K562 (cell line): Measurements from ENCODE around the gene RACK1. TPM values are rescaled to one million over a fixed set of nuclear protein-coding genes. Genes with fewer than 3 reads are reported as not detected.

ENCODE experiments used
- ARNT ChIP-seq, 2 experiments: fragments of 450-650 bp; IDR thresholded peaks; 2 replicates each; pipeline ENCODE4 v1.6.1; 2016; ENCODE audit warnings: mild to moderate bottlenecking in 1 of 2
- ATF1 ChIP-seq, 2 experiments: fragments of 450-650 bp in 1 of 2; IDR thresholded peaks; 2 replicates each; pipeline ENCODE4 v1.6.1; 2016; ENCODE audit warnings: missing compliant biosample characterization in 1 of 2, missing genetic modification characterization in 1 of 2
- CXXC5 ChIP-seq: fragments of 250-450 bp; sonication (Bioruptor Pico); IDR thresholded peaks from 2 replicates; pipeline ENCODE4 v1.8.0; 2022; ENCODE audit warnings: inconsistent platforms, mild to moderate bottlenecking, moderate library complexity
- EP300 ChIP-seq: IDR thresholded peaks from 2 replicates; pipeline ENCODE4 v1.6.1; 2012; ENCODE audit warnings: low read length, improper control_type of control experiment
- FOXA1 ChIP-seq: fragments of 450-650 bp; IDR thresholded peaks from 2 replicates; pipeline ENCODE4 v1.6.1; 2016; ENCODE audit warnings: mild to moderate bottlenecking, borderline replicate concordance
- FOXK1 ChIP-seq: sonication (generic); formaldehyde crosslinking; IDR thresholded peaks from 2 replicates; pipeline ENCODE4 v1.8.0; 2022; ENCODE audit warnings: missing genetic modification reagents, mild to moderate bottlenecking, borderline replicate concordance
- GATA2 ChIP-seq: sonication (generic); formaldehyde crosslinking; IDR thresholded peaks from 2 replicates; pipeline ENCODE4 v1.4.0; 2020; ENCODE audit warnings: mild to moderate bottlenecking, missing genetic modification reagents
- HEY1 ChIP-seq: fragments of 250-450 bp; sonication (Bioruptor Pico); IDR thresholded peaks from 2 replicates; pipeline ENCODE4 v1.5.0; 2020; ENCODE audit warnings: mild to moderate bottlenecking, moderate library complexity, borderline replicate concordance
- MAZ ChIP-seq, 2 experiments: fragments of 450-650 bp in 1 of 2; sonication (generic) in 1 of 2; formaldehyde crosslinking; IDR thresholded peaks in 1 of 2; conservative IDR thresholded peaks in 1 of 2; 2 replicates each; pipeline versions ENCODE4 v1.4.0 to v1.5.0; 2020; ENCODE audit warnings: mild to moderate bottlenecking in 1 of 2, missing genetic modification reagents in 1 of 2
- MYC ChIP-seq, 2 experiments: fragments of 250-450 bp in 1 of 2; sonication (Bioruptor Pico) in 1 of 2; IDR thresholded peaks; 2 replicates each; pipeline versions ENCODE4 v1.5.1 to v1.6.1; 2012 to 2021; ENCODE audit warnings: low read depth in 2 of 2, borderline replicate concordance in 1 of 2, improper control_type of control experiment in 1 of 2, low read length in 1 of 2, mild to moderate bottlenecking in 1 of 2, moderate library complexity in 1 of 2
- PHF20 ChIP-seq: fragments of 450-650 bp; IDR thresholded peaks from 2 replicates; pipeline ENCODE4 v1.6.1; 2018; ENCODE audit not compliant: partially characterized antibody
- RBM15 ChIP-seq: fragments of 200-400 bp; formaldehyde crosslinking; IDR thresholded peaks from 2 replicates; pipeline ENCODE4 v1.6.1; 2018; ENCODE audit warnings: mild to moderate bottlenecking, low read length, moderate library complexity; ENCODE audit not compliant: insufficient read depth
- SETDB1 ChIP-seq: IDR thresholded peaks from one replicate; pipeline ENCODE4 v1.6.1; 2012; ENCODE audit warnings: low read length, control low read depth, inconsistent platforms
- TAF1 ChIP-seq: IDR thresholded peaks from 2 replicates; pipeline ENCODE4 v1.6.1; 2011; ENCODE audit warnings: mild to moderate bottlenecking, low read length, moderate library complexity; ENCODE audit not compliant: insufficient read depth, control insufficient read depth, severe bottlenecking; ENCODE audit errors: extremely low read depth
- VEZF1 ChIP-seq: fragments of 200-800 bp; sonication (Bioruptor generic); IDR thresholded peaks from 2 replicates; pipeline ENCODE4 v1.6.1; 2017; ENCODE audit warnings: missing genetic modification characterization, missing compliant biosample characterization
- ZNF133 ChIP-seq: fragments of 250-450 bp; sonication (Bioruptor Pico); IDR thresholded peaks from 2 replicates; pipeline ENCODE4 v1.4.0; 2020; ENCODE audit warnings: mild to moderate bottlenecking
- ZNF431 ChIP-seq: sonication (generic); formaldehyde crosslinking; IDR thresholded peaks from 2 replicates; pipeline ENCODE4 v1.8.0; 2022; ENCODE audit warnings: mild to moderate bottlenecking, missing genetic modification reagents
- ZZZ3 ChIP-seq: fragments of 450-650 bp; IDR thresholded peaks from 2 replicates; pipeline ENCODE4 v1.6.1; 2016; ENCODE audit warnings: antibody characterized with exemption, mild to moderate bottlenecking, moderate library complexity
- polyA plus RNA-seq, 8 experiments: library from polyadenylated mRNA; depleted of rRNA in 4 of 8; stranded (reverse) in 5 of 8; unstranded in 3 of 8; fragments of >200 nt; fragmentation: Nextera tagmentation in 2 of 8; fragmentation: Illumina TruSeq in 1 of 8; extraction: Ambion mirVana in 2 of 8; extraction: Trizol in 1 of 8; gene quantifications; 2 replicates each; pipeline versions ENCODE4 v1.2.1 to v1.2.3, GENCODE V29; 2011 to 2014; ENCODE audit warnings: inconsistent platforms in 1 of 8, missing spikeins in 1 of 8
- total RNA-seq, 7 experiments: library from RNA; depleted of rRNA in 6 of 7; stranded (reverse); fragments of >200 nt in 6 of 7; fragmentation: Illumina TruSeq in 2 of 7; extraction: Trizol in 2 of 7; gene quantifications; 2 replicates each; pipeline versions ENCODE4 v1.2.1 to v1.2.3, GENCODE V29; 2011 to 2021; ENCODE audit warnings: low replicate concordance in 1 of 7
- TF ChIP-seq, protein P1 (sequence below): fragments of 250-450 bp; sonication (Bioruptor Pico); IDR thresholded peaks from 2 replicates; pipeline ENCODE4 v1.6.1; 2021; ENCODE audit warnings: mild to moderate bottlenecking
- TF ChIP-seq, protein P2 (sequence below): fragments of 250-450 bp; sonication (Bioruptor Pico); IDR thresholded peaks from 2 replicates; pipeline ENCODE4 v1.8.0; 2021; ENCODE audit warnings: borderline replicate concordance, mild to moderate bottlenecking, moderate library complexity; ENCODE audit not compliant: poor library complexity, severe bottlenecking
- TF ChIP-seq, protein P3 (sequence below): sonication (generic); formaldehyde crosslinking; IDR thresholded peaks from 2 replicates; pipeline ENCODE4 v1.9.0; 2022; ENCODE audit warnings: mild to moderate bottlenecking, missing genetic modification reagents
- TF ChIP-seq, protein P4 (sequence below), 2 experiments: IDR thresholded peaks; 2 replicates each; pipeline ENCODE4 v1.6.1; 2011; ENCODE audit warnings: borderline replicate concordance in 1 of 2, control low read depth in 1 of 2, low read depth in 1 of 2, low read length in 1 of 2, mild to moderate bottlenecking in 1 of 2, mixed read lengths in 1 of 2, moderate library complexity in 1 of 2; ENCODE audit not compliant: insufficient read depth in 1 of 2, insufficient read length in 1 of 2, poor library complexity in 1 of 2, severe bottlenecking in 1 of 2; ENCODE audit errors: extremely low read depth in 1 of 2

RACK1 gene
- total and polyA plus RNA-seq, 9 of the 15 experiments (the other 6 are each of a cell fraction or from before 2014, with no cell fraction given), result 2,303 to 5,311 (median 3,833) TPM

DNA sequence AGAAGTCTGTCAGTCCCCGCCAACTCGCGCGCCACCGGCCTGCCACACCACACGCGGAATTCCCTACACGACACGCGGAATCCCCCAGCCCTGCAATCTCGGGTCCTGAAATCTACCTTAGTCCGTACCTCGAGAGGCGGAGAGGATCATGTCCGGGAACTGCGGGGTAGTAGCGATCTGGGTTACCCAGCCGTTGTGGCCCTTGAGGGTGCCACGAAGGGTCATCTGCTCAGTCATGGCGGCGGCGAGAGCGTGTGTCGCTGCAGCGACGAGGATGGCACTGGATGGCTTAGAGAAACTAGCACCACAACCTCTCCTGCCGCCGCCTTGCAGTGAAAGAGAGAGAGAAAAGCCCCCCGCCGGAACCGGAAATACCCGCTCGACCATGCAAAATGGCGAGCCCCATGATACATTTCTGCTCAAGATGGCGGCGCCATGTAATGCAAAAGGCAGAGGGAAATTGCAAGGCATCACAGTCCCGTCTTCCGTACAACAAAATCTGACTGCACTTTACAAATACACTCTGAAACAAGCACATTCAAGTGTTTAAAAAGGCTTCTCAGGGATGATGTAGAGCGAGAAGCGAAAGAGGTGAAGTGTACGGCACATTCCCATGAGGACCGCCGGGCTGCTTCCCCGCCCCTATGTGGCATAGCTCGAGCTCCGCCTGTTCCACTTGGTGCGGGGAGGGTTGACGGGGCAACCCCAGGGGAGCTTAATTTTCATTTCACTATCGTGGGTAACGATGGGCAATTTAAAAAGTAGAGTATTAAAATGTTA, at the start of gene RACK1 (continued):
- TF ChIP-seq, protein P1, sequence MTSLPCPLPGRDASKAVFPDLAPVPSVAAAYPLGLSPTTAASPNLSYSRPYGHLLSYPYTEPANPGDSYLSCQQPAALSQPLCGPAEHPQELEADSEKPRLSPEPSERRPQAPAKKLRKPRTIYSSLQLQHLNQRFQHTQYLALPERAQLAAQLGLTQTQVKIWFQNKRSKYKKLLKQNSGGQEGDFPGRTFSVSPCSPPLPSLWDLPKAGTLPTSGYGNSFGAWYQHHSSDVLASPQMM (CRISPR knock-in tag), result no peak
- TF ChIP-seq, protein P2, sequence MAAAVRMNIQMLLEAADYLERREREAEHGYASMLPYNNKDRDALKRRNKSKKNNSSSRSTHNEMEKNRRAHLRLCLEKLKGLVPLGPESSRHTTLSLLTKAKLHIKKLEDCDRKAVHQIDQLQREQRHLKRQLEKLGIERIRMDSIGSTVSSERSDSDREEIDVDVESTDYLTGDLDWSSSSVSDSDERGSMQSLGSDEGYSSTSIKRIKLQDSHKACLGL (CRISPR knock-in tag), result peak; percentile 25
- TF ChIP-seq MAZ (CRISPR knock-in tag; conservative IDR thresholded peaks at IDR 0.05 in 1 of 2, IDR thresholded peaks at IDR 0.05 in 1 of 2) (peak; percentile 74 to 87), SETDB1 (no peak), RBM15 (no peak), ATF1 (CRISPR knock-in tag; IDR thresholded peaks at IDR 0.05) (no peak), ATF1 (tag; IDR thresholded peaks at IDR 0.05) (peak; percentile 66), ZNF133 (CRISPR knock-in tag) (no peak), CXXC5 (CRISPR knock-in tag) (0 out of 2 replicates have a peak, but pooled peaks have one; percentile 11), EP300 (peak; percentile 27; the same call in 1 of the 2 replicates), FOXK1 (peak; percentile 77; the same call in 1 of the 2 replicates), PHF20 (peak; percentile 80), VEZF1 (peak; percentile 71; the same call in 1 of the 2 replicates), ARNT (IDR thresholded peaks at IDR 0.05) (peak in 1 of 2 experiments; percentile 67; a peak in 2 of 4 replicates), GATA2 (CRISPR knock-in tag) (no peak), TAF1 (peak; percentile 99), MYC (IDR thresholded peaks at IDR 0.05; ENCODE audit: low read depth, low read length) (peak; percentile 97), MYC (CRISPR knock-in tag; IDR thresholded peaks at IDR 0.05; ENCODE audit: borderline replicate concordance, low read depth) (peak; percentile 94; the same call in 1 of the 2 replicates), FOXA1 (no peak), HEY1 (CRISPR knock-in tag) (peak; percentile 23; the same call in 1 of the 2 replicates), ZZZ3 (peak; percentile 98), ZNF431 (CRISPR knock-in tag) (peak; percentile 46)
- TF ChIP-seq, protein P3, sequence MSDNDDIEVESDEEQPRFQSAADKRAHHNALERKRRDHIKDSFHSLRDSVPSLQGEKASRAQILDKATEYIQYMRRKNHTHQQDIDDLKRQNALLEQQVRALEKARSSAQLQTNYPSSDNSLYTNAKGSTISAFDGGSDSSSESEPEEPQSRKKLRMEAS (CRISPR knock-in tag), result peak; percentile 73
- TF ChIP-seq, protein P4, sequence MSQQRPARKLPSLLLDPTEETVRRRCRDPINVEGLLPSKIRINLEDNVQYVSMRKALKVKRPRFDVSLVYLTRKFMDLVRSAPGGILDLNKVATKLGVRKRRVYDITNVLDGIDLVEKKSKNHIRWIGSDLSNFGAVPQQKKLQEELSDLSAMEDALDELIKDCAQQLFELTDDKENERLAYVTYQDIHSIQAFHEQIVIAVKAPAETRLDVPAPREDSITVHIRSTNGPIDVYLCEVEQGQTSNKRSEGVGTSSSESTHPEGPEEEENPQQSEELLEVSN (IDR thresholded peaks at IDR 0.05; ENCODE audit: borderline replicate concordance in 1 of 2, extremely low read depth in 1 of 2, insufficient read depth in 1 of 2, insufficient read length in 1 of 2, low read depth in 1 of 2, low read length in 1 of 2, poor library complexity in 1 of 2, severe bottlenecking in 1 of 2), result peak in 1 of 2 experiments; percentile 12
